ENCODE data around the gene ITGA7.
A peak's percentile ranks its signal among the peaks of the same experiment; 100 is the strongest.
"Not testable (repeated sequence)": the region's sequence is repeated elsewhere in the genome, so short reads cannot be mapped to it uniquely, and the experiment has no call there.

Gene ITGA7

DNA sequence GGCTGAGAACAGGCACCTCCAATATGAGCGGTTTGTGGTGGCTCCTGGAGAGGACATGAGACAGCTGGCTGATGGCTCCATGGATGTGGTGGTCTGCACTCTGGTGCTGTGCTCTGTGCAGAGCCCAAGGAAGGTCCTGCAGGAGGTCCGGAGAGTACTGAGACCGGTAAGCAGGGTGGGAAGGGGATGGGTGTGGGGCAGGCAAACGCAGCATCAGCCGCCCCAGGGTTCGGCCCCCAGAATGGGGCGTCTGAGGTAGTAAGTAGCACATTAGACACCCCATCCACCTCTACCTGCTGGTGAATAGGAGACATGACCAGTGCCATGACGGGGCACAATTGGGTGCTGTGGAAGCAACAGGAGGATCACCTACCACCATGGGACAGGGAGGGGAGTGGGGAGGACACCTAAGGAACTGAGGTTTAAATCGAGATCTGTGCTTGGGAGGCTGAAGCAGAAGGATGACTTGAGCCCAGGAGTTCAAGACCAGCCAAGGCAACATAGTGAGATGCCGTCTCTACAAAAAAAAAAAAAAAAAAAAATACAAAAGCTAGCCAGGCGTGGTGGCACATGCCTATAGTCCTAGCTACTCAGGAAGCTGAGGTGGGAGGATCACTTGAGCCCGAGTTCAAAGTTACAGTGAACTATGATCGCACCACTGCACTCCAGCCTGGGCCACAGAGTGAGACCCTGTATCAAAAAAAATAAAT, 25.5 kb downstream of the ITGA7 start:
- DNase-seq (ENCODE audit: low spot score): no peak

- DNase-seq (ENCODE audit: low spot score): peak; percentile 64
Observed at GRCh38 chr12:55681142-55682077, 26.3 kb downstream of the ITGA7 start.

DNA sequence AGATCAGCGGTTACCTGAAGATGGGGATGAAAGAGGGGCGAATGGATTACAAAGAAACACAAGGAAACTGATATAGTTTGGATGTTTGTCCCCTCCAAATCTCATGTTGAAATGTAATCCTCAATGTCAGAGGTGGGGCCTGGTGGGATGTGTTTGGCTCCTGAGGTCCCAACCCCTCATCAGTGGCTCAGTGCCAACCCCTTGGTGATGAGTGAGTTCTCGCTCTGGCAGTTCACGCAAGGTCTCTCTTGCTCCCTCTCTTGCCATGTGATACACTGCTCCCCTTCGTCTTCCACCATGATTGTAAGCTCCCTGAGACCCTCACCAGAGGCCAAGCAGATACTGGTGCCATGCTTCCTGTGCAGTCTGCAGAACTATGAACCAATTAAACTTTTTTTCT, 28.0 kb downstream of the ITGA7 start:
- no peak for DNase-seq (ENCODE audit: low spot score)

DNA sequence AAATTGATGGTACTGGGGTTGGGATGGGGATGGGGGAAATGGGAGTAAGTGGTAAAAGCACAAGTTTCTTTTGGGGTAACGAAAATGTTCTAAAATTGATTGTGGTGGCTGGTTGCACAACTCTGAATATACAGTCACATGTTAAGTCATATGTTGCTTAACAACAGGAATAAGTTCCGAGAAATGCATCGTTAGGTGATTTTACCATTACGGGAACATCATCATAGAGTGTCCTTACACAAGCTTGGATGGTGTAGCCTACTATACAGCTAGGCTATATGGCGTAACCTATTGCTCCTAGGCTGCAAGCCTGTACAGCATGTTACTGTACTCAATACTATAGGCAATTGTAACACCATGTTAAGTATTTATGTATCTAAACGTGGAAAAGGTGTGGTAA, 31.0 kb downstream of the ITGA7 start:
- DNase-seq (ENCODE audit: low spot score): no peak

DNA sequence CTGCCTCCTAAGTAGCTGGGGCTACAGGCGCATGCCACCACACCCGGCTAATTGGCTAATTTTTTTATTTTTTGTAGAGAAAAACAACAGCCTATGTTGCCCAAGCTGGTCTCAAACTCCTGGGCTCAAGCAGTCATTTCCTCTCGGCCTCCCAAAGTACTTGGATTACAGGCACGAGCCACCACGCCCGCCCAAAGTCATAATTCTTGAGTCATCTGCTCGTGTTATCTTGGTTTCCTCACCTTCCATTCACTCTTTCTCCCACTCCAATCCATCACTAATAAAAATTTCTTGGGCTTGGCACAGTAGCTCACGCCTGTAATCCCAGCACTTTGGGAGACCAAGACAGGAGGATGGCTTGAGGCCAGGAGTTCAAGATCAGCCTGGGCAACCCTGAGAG, 32.0 kb downstream of the ITGA7 start:
- DNase-seq (ENCODE audit: low spot score): no peak

GRCh38 chr12:55673638-55674037, 34.1 kb downstream of the ITGA7 start:
- DNase-seq (ENCODE audit: low spot score): peak; percentile 62

DNA sequence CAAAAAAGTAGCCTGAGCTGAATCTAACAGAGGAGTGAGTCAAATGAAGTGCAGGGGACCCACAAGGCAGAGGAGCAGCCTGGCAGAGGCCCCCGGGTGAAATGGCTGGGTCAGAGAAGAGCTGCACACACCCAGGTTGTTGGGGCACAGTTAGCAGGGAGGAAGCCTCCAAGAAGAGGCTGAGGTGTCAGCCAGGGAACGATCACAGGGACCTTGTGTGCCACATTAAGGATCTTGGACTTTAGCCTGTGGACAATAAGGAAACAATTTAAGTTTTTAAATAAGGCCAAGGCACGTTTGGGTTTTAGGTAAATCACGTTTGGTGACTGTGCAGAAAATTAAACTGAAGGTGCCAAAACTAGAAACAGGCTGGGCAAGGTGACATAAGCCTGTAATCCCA, 36.0 kb downstream of the ITGA7 start:
- no peak for DNase-seq (ENCODE audit: low spot score)

GRCh38 chr12:55670276-55670675, 37.4 kb downstream of the ITGA7 start:
- DNase-seq (ENCODE audit: low spot score): no peak

- no peak for DNase-seq (ENCODE audit: low spot score)
Observed at GRCh38 chr12:55666508-55666907, 41.2 kb downstream of the ITGA7 start.

DNA sequence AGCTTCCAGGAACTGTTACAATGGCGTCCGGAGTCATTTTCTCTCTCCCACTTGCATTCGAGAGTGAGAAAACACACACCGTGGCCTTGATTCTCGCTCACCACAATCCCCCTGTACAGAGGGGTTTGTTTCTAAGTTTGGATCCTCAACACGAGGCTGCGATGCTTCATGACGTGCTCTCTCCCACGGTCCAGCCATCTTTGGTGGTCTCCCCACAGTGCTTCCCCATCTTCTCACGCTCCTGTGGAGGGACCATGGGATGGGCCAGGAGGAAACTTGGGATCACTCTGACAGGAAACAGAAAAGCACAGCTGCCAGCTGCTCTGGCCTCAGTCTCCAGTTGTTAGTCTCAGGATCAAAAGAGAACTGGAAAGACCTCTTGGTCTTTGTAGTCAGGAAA, 42.9 kb downstream of the ITGA7 start:
- no peak for DNase-seq (ENCODE audit: low spot score)

DNA sequence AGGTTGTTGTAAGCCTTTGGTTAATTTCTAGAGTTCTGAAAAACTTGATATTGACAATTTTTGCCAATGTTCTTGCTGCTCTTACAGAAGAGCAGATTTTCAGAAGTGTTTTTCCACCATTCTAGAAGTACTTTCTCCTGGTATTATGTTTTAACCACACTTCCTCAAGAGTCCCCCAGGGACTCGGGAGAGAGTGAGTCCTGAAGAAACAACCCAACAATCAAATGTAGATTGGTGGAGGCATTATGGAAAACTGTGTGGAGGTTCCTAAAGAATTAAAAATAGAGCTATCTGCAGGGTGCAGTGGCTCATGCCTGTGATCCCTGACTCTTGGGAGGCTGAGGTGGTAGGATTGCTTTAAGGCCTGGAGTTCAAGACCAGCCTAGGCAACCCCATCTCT, 44.3 kb downstream of the ITGA7 start:
- DNase-seq (ENCODE audit: low spot score): no peak

- DNase-seq (ENCODE audit: low spot score): peak; percentile 43
Observed at GRCh38 chr12:55659486-55660385, 48.0 kb downstream of the ITGA7 start.

DNA sequence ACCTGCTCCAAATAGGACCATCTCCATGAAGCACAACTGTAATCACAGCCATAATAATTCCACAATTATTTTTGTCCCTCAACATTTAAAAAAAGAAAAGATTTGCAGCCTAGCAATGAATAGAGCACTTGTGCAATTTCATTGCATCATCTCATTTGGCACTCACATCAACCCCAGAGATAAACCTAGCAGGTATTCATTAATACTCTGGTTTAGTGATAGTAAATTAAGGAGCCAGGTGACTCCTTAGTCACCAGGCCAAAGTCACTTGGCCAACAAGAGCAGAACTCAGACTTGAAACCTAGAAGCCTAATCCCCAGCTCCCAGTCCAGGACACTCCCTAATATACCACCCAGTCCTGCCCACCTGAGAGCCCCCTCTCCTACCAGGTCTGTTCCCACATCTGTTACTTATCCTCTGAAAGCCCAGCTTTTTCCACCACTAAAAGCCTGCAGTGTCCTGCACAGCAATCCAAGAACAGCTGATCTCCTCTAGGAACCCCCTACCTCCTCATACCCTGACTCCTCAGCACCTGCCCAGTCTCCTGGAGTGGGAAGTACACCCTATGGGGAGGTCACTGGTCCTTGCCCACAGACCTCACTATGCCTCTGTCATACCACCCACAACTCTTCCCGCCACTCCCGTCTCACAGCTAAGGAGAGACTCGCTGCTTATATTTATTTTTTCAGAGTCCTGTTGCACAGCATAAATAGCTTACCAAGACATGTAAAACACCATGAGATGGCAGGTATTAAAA, 48.9 kb downstream of the ITGA7 start:
- DNase-seq (ENCODE audit: low spot score): no peak

GRCh38 chr12:55658212-55658611, 49.5 kb downstream of the ITGA7 start:
- DNase-seq (ENCODE audit: low spot score): no peak

DNA sequence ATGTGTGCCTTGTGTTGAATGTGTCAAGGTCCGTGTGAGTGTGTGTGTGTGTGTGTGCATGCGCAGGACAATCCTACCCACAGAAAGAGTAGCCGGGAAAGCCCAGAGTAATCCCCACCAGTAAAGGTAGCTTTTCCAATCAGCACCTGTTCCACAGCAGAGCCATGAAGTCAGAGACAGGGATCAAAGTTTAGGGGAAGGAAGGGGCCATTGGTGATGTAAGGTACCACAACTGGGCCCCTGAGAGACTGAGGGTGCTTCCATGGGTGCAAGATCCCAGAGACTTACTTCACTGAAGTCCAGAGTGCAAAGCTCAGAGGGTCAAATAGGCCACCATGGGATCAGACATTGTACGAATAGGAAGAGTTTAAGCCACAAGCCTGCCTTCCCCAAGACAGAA, 50.5 kb downstream of the ITGA7 start:
- DNase-seq (ENCODE audit: low spot score): no peak

- DNase-seq (ENCODE audit: low spot score): no peak
Observed at GRCh38 chr12:55654511-55655214, 53.0 kb downstream of the ITGA7 start.

DNA sequence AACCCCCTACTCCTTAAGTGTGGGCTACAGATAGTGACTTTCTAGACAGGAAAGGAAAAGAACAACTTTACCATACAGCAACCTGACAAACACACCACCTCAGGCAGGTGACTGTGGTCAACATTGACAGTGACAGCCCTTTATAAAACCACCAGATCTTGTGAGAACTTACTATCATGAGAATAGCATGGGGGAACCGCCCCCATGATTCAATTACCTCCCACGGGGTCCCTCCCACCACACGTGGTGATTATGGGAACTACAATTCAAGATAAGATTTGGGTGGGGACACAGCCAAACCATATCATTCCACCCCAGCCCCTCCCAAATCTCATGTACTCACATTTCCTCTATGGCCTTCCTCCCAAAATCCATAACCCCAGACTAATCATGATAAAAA, 54.7 kb downstream of the ITGA7 start:
- DNase-seq (ENCODE audit: low spot score): no peak

- DNase-seq (ENCODE audit: low spot score): no peak
Observed at GRCh38 chr12:55652352-55652751, 55.4 kb downstream of the ITGA7 start.

DNA sequence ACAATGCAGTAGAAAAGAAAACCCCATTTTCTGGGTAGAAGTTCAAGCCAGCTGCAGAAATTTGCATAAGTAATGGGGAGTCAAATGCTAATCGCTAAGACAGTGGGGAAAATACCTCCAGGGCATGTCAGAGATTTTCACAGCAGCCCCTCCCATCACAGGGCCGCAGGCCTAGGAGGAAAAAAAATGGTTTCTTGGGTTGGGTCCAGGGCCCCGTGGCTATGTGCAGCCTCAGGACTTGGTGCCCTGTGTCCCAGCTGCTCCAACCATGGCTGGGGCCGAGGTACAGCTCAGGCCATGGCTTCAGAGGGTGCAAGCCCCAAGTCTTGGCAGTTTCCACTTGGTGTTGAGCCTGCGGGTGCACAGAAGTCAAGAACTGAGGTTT, 56.4 kb downstream of the ITGA7 start:
- no peak for DNase-seq (ENCODE audit: low spot score)

DNA sequence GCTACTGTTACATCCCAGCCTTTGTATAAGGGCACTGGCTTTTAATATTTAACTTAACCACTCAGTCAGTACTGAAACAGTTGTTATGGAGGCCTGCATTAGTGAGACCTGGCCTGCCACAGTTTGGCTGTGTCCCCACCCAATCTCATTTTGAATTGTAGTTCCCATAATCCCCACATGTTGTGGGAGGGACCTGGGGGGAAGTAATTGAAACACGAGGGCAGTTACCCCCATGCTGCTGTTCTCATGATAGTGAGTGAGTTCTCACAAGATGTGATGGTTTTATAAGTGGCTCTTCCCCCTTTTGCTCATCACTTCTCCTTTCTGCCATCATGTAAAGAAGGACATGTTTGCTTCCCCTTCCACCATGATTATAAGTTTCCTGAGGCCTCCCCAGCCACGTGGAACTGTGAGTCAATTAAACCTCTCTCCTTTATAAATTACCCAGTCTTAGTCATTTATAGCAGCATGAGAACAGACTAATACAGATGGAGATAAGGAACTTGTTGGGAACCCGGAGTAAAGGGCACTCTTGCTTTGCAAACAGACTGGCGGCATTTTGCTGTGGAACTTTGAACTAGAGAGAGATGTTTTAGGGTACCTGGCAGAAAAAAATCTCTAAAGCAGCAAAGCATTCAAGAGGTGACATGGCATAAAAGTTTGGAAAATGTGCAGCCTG, 56.9 kb downstream of the ITGA7 start:
- not testable (repeated sequence) for DNase-seq (ENCODE audit: low spot score)
